HuH-7.5 (cell line): Measurements from ENCODE around the gene PCDH9.
"Not testable (repeated sequence)": the region's sequence is repeated elsewhere in the genome, so short reads cannot be mapped to it uniquely, and the experiment has no call there.

Source experiments
- DNase-seq: peaks from one replicate; pipeline ENCODE4 v3.0.0; 2011; ENCODE audit warnings: low spot score

PCDH9 gene

GRCh38 chr13:66339214-66339613 lies 890.9 kb downstream of the PCDH9 start:
- DNase-seq: no peak

DNA sequence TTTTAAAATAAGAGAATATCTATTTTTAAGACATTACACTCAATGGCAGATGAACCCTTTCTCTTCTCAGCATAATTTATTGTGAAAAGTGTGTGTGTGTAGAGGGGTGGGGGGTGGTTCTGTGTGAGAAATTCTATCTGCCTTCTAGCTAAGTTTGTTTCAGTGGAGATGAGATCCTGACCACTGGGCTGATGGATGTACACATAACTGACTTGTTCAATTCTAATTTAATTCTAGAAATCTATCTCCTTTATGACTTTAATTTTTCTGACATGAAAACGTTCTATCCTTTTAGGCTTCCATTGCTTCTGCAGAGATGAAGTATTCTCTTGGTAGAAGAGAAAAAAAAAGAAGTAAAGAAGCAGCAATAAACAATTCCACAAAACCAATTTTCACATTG lies 891.6 kb downstream of the PCDH9 start:
- DNase-seq: no peak

- DNase-seq: no peak
These were observed 894.5 kb downstream of the PCDH9 start for GRCh38 chr13:66335626-66336025.

- no peak for DNase-seq
These were observed 900.1 kb downstream of the PCDH9 start for GRCh38 chr13:66329988-66330451.

DNA sequence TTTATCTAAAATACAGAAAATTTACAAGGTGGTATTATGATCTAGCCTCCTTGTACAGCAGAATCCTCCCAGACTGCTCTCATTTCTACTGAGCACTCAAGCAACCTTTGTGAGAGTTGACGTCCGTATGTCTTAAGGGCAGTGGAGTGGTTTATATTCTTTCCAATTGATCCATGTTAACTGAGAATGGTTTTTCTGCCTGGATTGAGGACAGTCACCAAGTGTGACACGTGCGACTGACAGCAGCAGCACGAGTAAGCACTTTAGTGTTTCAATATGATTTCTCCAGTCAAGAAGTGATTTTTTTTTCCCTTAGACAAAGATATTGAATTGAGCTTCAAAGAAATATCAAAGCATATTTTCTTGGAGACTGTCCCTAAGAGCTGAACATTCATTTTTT lies 901.7 kb downstream of the PCDH9 start:
- no peak for DNase-seq

DNA sequence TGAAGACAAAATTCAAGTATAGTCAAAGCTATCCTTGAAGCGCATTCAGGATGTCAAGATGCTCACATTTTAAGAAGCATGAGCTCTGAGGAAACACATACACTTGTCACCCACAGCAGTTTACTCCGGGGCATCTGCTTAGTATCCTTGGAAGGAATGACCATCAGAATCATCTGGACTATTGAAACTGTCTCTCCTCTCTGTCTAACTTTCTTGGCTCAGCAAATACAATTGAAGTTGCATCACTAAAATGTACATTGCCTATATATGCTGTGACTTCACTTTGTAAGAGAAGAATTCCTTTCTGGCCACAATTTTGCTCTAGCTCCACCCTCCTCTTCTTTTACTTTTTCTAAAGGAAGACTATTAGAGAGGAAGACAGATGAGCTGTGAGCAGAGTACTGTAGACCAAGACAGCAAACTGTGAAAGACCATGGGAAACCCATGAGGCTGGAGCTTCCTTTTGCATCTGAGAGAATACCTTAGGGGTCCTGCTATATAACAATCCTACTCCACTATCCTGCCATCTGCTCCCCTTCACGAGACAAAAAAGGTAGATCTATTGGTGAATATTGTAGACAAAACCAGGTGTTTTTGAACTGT lies 906.3 kb downstream of the PCDH9 start:
- no peak for DNase-seq

GRCh38 chr13:66322936-66323335 lies 907.2 kb downstream of the PCDH9 start:
- no peak for DNase-seq

GRCh38 chr13:66322193-66322740 lies 907.9 kb downstream of the PCDH9 start:
- DNase-seq: no peak

GRCh38 chr13:66314911-66315310 lies 915.2 kb downstream of the PCDH9 start:
- DNase-seq: no peak

DNA sequence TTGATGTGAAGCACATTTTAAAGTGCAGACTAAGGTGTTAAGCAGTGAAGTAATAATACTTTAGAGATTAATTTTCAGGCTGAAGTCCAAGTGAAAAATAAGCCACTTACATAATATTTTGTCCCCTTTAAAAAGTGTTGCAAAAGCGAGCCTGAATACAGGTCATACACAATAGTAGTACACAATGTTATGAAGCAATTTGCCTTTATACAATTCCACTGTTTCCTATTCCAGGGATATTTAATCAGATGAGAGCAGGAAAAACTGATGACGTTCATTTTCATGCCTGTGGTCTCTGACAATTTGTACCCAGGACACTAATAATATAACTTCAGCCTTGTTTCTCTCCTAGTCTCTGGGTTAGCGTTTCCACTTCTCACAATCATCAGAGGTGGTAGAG lies 916.7 kb downstream of the PCDH9 start:
- DNase-seq: no peak

DNA sequence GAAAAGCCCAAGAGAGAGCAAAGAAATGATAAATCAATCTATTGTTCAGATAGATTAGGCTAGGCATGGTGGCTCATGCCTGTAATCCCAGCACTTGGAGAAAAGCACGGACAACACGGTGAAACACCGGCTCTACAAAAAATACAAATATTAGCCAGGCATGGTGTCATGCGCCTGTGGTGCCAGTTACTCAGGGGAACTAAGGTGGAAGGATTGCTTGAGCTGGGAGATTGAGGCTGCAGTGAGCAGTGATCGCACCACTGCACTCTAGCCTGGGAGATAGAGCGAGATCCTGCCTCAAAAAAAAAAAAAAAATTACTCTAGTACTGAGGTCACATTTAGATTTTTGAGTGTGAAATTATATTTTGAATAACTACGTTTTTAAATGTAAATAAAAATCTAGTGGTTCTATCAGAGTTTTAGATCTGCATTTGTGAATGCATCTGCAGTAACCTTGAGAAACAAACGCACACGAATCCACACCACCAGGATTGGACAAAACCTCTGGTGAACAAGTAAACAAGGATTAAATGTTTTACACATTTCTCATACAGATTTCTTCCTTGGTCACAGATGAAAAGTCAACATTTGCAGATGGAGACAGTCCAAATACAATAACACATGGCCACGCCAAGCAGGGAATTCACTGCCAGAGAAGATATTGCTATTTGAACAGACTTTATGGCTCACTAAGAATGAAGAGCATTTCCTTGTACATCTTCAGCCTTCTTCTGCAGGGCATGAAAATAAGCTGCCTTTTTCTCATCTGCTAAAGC lies 917.6 kb downstream of the PCDH9 start:
- DNase-seq: peak; percentile 9

DNA sequence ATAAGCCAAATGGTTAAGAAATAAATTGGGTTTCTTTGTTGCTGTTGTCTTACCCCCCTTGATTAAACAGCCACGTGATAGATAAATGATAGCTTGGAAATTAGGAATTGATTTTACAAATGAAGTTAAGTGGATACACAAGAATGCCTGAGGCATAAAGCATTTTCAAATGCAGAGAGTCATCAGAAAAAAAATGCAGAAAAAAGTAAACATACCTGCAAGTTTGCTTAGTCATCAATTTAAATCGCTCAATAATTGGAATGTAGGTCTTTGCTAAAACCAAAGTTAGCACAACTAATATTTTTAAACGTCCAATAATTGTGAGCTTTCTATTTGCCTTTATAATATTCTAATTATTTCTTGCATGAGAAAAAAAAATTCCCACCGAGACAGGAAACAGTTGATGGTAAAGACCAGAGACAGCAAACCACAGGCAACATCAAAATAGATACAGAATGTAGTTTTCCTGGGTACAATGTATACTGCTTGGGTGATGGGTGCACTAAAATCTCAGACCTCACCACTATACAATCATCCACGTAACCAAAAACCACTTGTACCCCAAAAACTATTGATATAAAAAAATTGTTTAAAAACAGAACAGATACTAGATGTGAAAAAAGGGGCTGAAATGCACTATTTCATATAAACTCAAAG lies 924.0 kb downstream of the PCDH9 start:
- no peak for DNase-seq

DNA sequence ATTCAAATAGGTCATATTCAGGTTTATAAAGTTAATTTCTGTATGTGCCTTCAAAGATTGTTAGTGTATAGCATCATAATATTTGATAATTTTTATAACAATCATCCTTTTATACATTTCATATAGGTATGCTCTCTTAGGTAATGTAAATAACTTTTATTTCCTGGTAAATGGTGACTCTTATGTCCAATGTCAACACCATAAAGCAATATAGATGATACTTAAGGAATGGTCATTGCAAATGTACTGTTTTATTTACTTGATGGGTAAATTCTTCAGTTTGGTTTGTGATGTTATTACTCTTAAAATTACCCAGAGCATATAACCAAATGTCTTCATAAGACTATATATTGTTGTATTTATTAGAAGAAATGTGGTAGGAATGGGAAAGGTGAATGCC lies 928.7 kb downstream of the PCDH9 start:
- no peak for DNase-seq

GRCh38 chr13:66301006-66301405 lies 929.1 kb downstream of the PCDH9 start:
- no peak for DNase-seq

- no peak for DNase-seq
These were observed 933.3 kb downstream of the PCDH9 start for GRCh38 chr13:66296875-66297274.

DNA sequence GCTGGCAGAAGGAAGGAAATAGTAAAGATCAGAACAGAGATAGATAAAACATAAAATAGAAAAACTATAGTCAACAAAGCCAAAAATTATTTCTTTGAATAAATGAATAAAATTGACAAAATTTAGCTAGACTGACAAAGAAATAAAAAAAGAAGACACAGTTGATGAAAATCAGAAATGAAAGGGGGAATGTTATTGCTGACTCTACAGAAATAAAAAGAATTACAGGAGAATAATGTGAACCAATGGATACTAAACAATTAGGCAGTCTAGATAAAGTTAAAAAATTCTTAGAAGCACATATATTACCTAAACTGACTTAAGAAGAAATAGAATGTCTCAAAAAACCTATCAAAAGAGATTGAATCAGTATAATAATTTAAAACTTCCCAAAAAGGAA lies 933.8 kb downstream of the PCDH9 start:
- DNase-seq: no peak

GRCh38 chr13:66286806-66287205 lies 943.3 kb downstream of the PCDH9 start:
- not testable (repeated sequence) for DNase-seq

GRCh38 chr13:66275416-66275815 lies 954.7 kb downstream of the PCDH9 start:
- no peak for DNase-seq

GRCh38 chr13:66273011-66273410 lies 957.1 kb downstream of the PCDH9 start:
- no peak for DNase-seq

DNA sequence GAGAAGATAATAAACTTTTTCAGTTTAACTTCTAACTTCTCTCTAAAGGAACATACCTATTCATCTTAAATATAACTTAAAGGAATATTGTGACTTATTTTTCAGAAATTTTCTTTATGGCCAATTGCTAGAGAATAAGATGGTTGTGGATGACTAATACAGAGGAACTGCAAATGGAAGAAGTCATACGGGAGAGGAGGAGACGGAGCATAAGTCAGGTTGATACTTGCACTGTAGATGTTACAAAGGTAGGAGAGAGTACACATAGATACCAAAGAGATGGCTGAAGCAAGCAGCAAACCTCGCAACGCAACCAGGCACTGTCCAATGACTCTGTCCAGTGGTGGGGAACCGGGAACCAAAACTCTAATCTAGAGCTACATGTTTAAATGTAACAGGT lies 963.4 kb downstream of the PCDH9 start:
- no peak for DNase-seq

DNA sequence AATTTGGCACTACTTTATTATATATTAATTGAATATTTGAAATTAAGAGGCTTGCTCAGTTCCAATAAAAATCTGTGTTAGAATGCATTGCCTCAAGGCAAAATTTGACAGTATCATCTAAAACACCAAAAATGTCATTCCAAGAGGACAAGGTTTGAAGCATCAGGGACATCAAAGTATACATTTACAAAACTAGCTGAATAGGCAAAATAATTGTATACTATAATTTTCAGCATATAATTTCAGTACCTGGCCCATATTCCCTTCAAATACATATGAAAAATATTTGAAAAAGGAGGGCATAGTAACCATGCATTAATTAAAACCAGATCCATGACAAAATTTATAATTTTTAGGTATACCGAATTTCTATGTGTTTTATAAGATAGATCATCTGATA lies 963.8 kb downstream of the PCDH9 start:
- DNase-seq: no peak

DNA sequence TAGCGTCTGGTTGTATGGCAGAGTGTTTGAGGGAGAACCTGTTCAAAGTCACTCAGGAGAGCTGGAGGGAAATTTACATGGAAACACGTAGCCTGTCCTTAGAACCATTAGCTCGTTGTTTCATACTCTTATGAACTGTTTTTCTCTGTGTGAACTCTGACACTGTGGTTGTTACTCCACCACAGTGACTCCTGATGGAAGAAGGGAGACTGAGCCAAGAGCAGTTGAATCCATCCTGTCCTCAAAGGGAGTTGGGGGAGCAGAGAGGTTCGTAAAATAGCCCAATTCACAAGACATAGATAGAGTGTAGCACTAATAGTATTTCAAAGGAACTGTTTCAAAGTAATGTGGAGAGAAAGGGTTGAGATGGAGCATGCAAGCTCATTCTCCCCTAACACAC lies 964.8 kb downstream of the PCDH9 start:
- DNase-seq: no peak

DNA sequence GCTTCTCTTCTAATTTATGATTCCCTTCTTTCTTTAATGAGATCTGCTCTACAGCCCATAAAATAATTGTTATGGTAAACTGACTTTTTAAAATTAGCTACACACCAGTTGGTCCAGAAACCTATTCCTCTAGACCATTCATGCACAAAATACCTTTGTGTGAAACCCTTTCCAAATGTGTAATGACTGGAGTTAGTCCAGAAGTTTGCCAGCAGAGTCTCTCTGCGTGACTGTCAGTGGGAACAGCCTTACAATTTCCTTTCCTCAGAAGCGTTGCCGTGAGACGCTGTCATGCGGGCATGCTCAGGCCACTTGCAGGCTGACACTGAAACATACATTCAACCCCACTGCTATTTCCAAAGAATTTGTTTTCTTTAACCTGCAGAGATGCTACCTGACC lies 965.2 kb downstream of the PCDH9 start:
- no peak for DNase-seq
